Parathyroid adenoma (tissue), 2 donors: ENCODE data around the gene PRRC2B.
"Not testable (repeated sequence)": the region's sequence is repeated elsewhere in the genome, so short reads cannot be mapped to it uniquely, and the experiment has no call there.

Source experiments
- H2AFZ ChIP-seq: fragments of 300-600 bp; sonication (generic); one replicate; pipeline ENCODE4 v1.7.0; 2017; ENCODE audit warnings: antibody characterized with exemption, mild to moderate bottlenecking
- H3K27ac ChIP-seq: fragments of 300-600 bp; sonication (generic); one replicate; pipeline ENCODE4 v1.7.0; 2017
- H3K27me3 ChIP-seq: fragments of 300-600 bp; sonication (generic); one replicate; pipeline ENCODE4 v1.7.0; 2017; ENCODE audit warnings: low read length; ENCODE audit not compliant: control insufficient read depth, insufficient read depth
- H3K36me3 ChIP-seq: fragments of 300-600 bp; sonication (generic); one replicate; pipeline ENCODE4 v1.7.0; 2017; ENCODE audit warnings: low read length; ENCODE audit not compliant: control insufficient read depth, insufficient read depth
- H3K4me1 ChIP-seq: fragments of 300-600 bp; sonication (generic); one replicate; pipeline ENCODE4 v1.7.0; 2017; ENCODE audit warnings: control low read depth
- H3K4me2 ChIP-seq: fragments of 300-600 bp; sonication (generic); one replicate; pipeline ENCODE4 v1.7.0; 2017; ENCODE audit warnings: low read length
- H3K4me3 ChIP-seq: fragments of 300-600 bp; sonication (generic); one replicate; pipeline ENCODE4 v1.7.0; 2017; ENCODE audit warnings: low read depth, low read length
- H3K79me2 ChIP-seq: fragments of 300-600 bp; sonication (generic); one replicate; pipeline ENCODE4 v1.7.0; 2017; ENCODE audit warnings: control low read depth
- H3K9ac ChIP-seq: fragments of 300-600 bp; sonication (generic); one replicate; pipeline ENCODE4 v1.7.0; 2017; ENCODE audit warnings: mild to moderate bottlenecking
- H3K9me3 ChIP-seq: fragments of 300-600 bp; sonication (generic); one replicate; pipeline ENCODE4 v1.7.0; 2017; ENCODE audit warnings: low read length; ENCODE audit not compliant: control insufficient read depth
- TF ChIP-seq, protein P1 (sequence below): fragments of 300-600 bp; sonication (generic); IDR thresholded peaks from one replicate; pipeline ENCODE4 v1.7.0; 2017; ENCODE audit warnings: antibody characterized with exemption, mild to moderate bottlenecking
- donor health status: primary hyperparathyroidism.

Gene PRRC2B

GRCh38 chr9:131546336-131547084, 152.6 kb downstream of the PRRC2B start:
- TF ChIP-seq, protein P1, sequence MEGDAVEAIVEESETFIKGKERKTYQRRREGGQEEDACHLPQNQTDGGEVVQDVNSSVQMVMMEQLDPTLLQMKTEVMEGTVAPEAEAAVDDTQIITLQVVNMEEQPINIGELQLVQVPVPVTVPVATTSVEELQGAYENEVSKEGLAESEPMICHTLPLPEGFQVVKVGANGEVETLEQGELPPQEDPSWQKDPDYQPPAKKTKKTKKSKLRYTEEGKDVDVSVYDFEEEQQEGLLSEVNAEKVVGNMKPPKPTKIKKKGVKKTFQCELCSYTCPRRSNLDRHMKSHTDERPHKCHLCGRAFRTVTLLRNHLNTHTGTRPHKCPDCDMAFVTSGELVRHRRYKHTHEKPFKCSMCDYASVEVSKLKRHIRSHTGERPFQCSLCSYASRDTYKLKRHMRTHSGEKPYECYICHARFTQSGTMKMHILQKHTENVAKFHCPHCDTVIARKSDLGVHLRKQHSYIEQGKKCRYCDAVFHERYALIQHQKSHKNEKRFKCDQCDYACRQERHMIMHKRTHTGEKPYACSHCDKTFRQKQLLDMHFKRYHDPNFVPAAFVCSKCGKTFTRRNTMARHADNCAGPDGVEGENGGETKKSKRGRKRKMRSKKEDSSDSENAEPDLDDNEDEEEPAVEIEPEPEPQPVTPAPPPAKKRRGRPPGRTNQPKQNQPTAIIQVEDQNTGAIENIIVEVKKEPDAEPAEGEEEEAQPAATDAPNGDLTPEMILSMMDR = no peak

GRCh38 chr9:131549186-131549585, 155.3 kb downstream of the PRRC2B start:
- not testable (repeated sequence) for H3K27ac ChIP-seq, H3K27me3 ChIP-seq, H3K36me3 ChIP-seq, H2AFZ ChIP-seq, H3K4me1 ChIP-seq, H3K4me3 ChIP-seq, H3K9me3 ChIP-seq, H3K9ac ChIP-seq, H3K79me2 ChIP-seq, H3K4me2 ChIP-seq

More at GRCh38 chr9:131546336-131547084, 152.6 kb downstream of the PRRC2B start:
- Histone ChIP-seq H3K36me3 (no peaks in the 10 kb centered on the region), H3K4me2 (peak overlapping the region; percentile 70), H3K4me3 (peak overlapping the region; percentile 38), H3K79me2 (no peaks in the 10 kb centered on the region), H2AFZ (peak overlapping the region; percentile 54), H3K4me1 (no peaks in the 10 kb centered on the region), H3K27ac (no peak overlapping the region), H3K9me3 (no peaks in the 10 kb centered on the region), H3K27me3 (no peaks in the 10 kb centered on the region), H3K9ac (no peak overlapping the region)
